KBM-7 (cell line): ENCODE data around the gene C4orf33.
"Not testable (repeated sequence)": the region's sequence is repeated elsewhere in the genome, so short reads cannot be mapped to it uniquely, and the experiment has no call there.

ENCODE experiments used
- DNase-seq: peaks from one replicate; pipeline ENCODE4 v3.0.0-alpha.2; 2015
- in situ Hi-C: fragments of 300-500 bp; cut with MboI; formaldehyde crosslinking; loops from 2 replicates; pipeline ENCODE4 v1.14.3; 2020; ENCODE audit warnings: low sequenced_read_pairs, low pct_unique_long_range_greater_than_20kb, mixed read lengths

Gene C4orf33

GRCh38 chr4:129113919-129114318, 18.0 kb downstream of the C4orf33 start:
- in situ Hi-C loops = no loop called here
- DNase-seq = no peak

DNA sequence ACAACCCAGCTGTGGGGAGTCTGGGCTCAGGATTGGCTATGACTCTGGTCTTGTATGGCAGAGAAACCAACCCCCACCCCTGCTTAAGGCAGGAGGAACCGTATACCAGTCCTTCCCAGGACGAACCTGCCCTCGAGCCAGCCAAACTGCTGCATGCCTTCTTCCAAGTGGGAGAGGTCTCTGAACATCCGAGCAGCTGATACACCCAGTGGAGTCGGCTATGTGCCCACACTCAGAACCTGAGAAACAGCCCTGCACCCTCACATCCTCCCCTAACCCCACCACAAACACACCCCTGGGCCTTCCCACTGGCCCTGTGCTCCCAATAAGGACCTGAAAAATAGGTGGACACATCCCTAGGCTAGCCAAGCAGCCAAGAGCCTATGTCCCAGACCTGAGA, 21.8 kb downstream of the C4orf33 start:
- no peak for DNase-seq

GRCh38 chr4:129126614-129127013, 30.7 kb downstream of the C4orf33 start:
- DNase-seq, in situ Hi-C loops: not testable (repeated sequence)

More for the DNA sequence above, 21.8 kb downstream of the C4orf33 start:
- in situ Hi-C loops = no loop called here

DNA sequence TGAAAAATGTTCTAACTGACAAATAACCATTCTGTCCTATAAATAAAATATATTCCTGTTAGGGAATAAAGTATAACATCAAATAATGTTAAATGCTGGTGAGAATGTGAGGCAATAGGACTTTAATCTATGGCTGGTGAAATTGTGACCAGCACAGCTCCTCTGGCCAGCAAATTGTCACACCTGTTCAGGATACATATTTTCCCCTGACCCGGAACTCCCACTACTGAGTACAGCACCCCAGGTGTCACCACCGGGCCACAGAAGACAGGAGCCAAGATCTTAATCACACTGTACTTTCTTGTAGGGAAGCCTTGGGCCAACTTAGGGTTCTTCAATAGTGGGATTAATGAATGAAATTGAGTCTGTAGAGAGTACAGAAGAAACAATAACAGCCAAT, 33.2 kb downstream of the C4orf33 start:
- in situ Hi-C loops = no loop called here
- DNase-seq = no peak

GRCh38 chr4:129131343-129131742, 35.4 kb downstream of the C4orf33 start:
- no peak for DNase-seq
- in situ Hi-C loops = no loop called here

GRCh38 chr4:129136433-129136832, 40.5 kb downstream of the C4orf33 start:
- in situ Hi-C loops = no loop called here
- DNase-seq = no peak

DNA sequence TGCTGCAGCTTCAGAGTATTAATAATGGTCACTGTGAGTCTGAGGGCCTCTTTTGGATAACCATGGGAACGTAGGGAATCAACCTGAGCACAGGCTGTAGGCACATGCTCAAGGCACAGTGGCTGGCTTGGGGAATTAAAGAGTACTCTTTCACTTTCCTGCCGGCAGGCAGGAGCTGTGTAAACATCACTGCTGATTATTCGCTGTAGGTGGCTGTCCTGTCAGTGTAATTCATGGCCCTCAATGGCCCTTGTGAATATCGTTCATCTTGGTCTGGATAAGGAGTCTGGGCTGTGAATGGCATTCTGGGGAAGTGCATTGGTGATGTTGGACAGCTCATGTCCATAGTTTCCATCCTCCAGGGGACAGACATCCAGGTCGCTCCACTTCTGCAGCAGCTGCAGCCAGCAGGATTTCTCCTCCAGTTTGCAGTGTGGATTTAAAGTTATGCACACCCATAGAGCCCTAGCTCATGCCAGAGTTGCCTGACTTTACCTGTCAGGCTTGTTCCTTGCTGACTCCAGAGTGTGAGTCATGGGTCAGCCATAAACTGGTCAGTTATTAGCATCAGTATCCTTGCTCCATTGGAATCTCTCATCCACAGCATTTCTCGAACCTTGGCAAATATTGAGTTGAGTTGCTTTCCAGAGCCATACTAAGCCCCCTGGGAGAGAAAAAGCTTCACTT, 43.0 kb downstream of the C4orf33 start:
- DNase-seq = no peak
- in situ Hi-C loops = no loop called here

GRCh38 chr4:129140521-129140920, 44.6 kb downstream of the C4orf33 start:
- DNase-seq = no peak
- in situ Hi-C loops = no loop called here

GRCh38 chr4:129143359-129143758, 47.4 kb downstream of the C4orf33 start:
- in situ Hi-C loops = no loop called here
- DNase-seq = no peak

- DNase-seq = no peak
- in situ Hi-C loops = no loop called here
These were observed 48.8 kb downstream of the C4orf33 start for GRCh38 chr4:129144755-129145206.

DNA sequence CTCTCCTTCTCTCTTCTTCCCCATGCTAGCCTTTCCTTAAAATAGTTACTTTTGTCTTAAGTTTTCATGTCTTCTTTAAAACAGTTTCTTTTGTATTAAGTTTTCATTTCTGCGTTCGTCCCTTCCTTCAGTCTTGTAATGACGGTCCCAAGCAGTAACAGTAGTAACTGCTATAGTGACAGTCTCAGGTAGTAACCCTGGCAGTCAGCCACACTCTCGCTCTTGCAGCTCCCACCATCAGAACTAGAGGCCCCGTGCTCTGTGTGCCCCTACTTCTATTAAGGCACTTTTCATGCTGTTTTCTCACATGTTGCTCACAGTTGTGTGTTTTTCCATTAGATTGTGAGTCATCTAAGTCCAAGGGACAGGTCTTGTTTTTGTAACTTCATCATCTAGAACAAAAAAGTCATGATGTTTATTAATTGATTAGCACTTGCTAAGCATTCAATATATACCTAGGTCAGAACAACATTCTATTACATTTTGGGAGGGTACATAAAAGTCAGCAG, 49.3 kb downstream of the C4orf33 start:
- in situ Hi-C loops = no loop called here
- DNase-seq = no peak

DNA sequence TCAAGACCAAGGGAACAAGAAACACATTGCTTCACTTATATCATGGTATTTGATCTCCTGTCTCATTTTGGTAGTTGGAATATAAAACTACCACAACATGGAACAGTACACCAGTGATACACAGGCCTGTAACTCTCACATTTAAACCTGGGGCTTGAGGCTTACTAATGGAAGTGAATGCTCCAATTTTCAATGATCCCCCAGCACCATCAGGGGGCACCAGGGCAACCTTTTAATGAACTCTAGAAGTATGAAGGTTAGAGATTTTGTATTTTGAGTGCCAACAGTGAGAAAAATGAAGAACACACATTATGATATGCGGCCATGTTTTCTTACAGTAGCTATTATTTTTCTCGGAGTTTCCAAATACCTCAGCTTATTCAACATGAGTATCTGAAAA, 50.7 kb downstream of the C4orf33 start:
- in situ Hi-C loops = no loop called here

DNA sequence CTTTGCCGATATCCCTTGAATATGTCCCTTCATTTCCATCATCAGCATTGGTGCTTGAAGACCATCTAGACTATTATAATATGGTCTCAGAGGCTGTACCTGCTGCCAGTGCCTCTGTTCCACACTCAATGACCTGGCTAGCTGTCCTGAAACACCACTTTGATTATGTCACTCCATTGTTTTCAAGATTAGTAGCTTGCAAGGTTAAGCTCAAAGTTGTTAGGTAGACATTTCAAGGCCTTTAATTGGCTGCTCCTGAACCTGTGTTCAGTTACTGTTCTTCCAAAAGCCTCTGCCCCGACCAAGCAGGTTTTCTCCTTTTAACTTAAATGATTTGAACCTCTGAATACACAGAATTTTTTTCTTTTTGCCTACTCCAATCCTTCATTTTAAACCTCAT, 52.9 kb downstream of the C4orf33 start:
- DNase-seq = no peak
- in situ Hi-C loops = no loop called here

More for the DNA sequence above, 50.7 kb downstream of the C4orf33 start:
- no peak for DNase-seq

GRCh38 chr4:129149906-129150305, 54.0 kb downstream of the C4orf33 start:
- no peak for DNase-seq
- in situ Hi-C loops = no loop called here

DNA sequence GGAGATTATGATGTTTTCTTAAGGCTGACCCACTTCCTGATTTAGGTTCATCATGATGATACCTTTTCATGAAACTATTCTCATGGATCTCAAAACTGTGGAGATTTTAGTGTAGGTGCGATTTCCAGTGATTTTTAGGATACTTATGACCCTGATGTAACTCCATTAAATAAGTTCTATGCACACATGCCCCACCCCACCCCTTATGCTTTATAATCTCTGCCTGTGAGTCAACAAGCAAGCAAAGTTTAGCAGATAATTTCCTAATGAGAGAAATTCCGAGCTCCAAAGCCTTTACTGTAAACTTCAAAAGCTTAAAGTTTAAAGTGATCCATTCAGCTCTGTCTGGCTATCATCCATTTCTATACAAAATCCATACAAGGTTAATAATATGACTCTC, 56.4 kb downstream of the C4orf33 start:
- DNase-seq = no peak
- in situ Hi-C loops = no loop called here

GRCh38 chr4:129153700-129154099, 57.7 kb downstream of the C4orf33 start:
- in situ Hi-C loops = no loop called here

DNA sequence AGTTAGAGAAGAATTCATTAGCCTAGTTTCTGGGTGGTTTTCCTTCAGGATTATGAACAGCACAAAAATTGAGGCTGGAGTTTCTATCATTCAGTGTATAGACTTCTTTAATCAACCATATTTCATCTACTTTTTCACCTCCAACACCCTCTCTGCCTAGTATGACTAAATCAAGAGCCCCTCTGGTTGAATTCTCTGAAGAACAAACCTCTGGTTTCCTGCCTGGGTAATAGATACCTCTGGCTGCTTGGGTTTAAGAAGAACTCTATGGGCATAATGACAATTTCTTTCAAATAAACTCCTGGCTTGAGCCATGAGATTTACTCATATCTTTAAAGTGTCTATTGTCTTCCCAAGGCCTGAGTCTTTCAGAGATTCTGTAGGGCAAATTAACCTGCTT, 66.5 kb downstream of the C4orf33 start:
- in situ Hi-C loops = no loop called here
- DNase-seq = no peak

More at GRCh38 chr4:129153700-129154099, 57.7 kb downstream of the C4orf33 start:
- no peak for DNase-seq

- in situ Hi-C loops = no loop called here
- DNase-seq = no peak
These were observed 67.5 kb downstream of the C4orf33 start for GRCh38 chr4:129163427-129163826.

- DNase-seq = no peak
- in situ Hi-C loops = no loop called here
These were observed 68.3 kb downstream of the C4orf33 start for GRCh38 chr4:129164243-129164642.
